Endothelial cell of umbilical vein (primary cell): ENCODE measurements around the gene NUP62CL. TPM values are rescaled to one million over a fixed set of nuclear protein-coding genes. Genes with fewer than 3 reads are reported as not detected.

Experiments used
- BruUV-seq: library from RNA; stranded (reverse); fragments of 400-500 nt; replicated peaks from 2 replicates; lab custom pipeline; 2021; lab: Mats Ljungman, UMichigan
- CTCF ChIA-PET: fragments of 300-600, 350-600 bp; sonication (Branson Sonifier 250); formaldehyde crosslinking; loops from one replicate; lab custom pipeline; 2021; ENCODE audit warnings: antibody characterized with exemption, inconsistent platforms; lab: Charles Lee
- POLR2A ChIA-PET: fragments of 300-600, 350-600 bp; sonication (Branson Sonifier 250); formaldehyde crosslinking; loops from one replicate; lab custom pipeline; 2021; ENCODE audit warnings: antibody characterized with exemption, inconsistent platforms; lab: Charles Lee
- DNase-seq: peaks from one replicate; pipeline ENCODE4 v3.0.0-alpha.2; 2011; ENCODE audit warnings: low read depth, low spot score
- FAIRE-seq: peaks from 2 replicates; lab custom pipeline; 2011; peaks lifted over from hg19 to GRCh38; lab: Jason Lieb, UNC
- H2AFZ ChIP-seq: 2 replicates; pipeline ENCODE4 v1.6.0; 2012; ENCODE audit warnings: low read depth, low read length, control low read depth, inconsistent platforms
- H3K27ac ChIP-seq: 2 replicates; pipeline ENCODE4 v1.5.1; 2011; ENCODE audit warnings: low read depth, mild to moderate bottlenecking, control low read depth, low read length, moderate library complexity; ENCODE audit not compliant: insufficient read depth
- H3K27me3 ChIP-seq, 2 experiments: 2 replicates each; pipeline versions ENCODE4 v1.6.0 to v1.6.1; 2011; ENCODE audit warnings: low read length in 2 of 2, mixed read lengths in 1 of 2; ENCODE audit not compliant: control insufficient read depth in 2 of 2, insufficient read depth in 2 of 2
- H3K36me3 ChIP-seq, 2 experiments: 2 replicates in 1 of 2; 3 replicates in 1 of 2; pipeline ENCODE4 v1.5.1; 2011; ENCODE audit warnings: low read length in 2 of 2, mild to moderate bottlenecking in 1 of 2, moderate library complexity in 1 of 2; ENCODE audit not compliant: control insufficient read depth in 2 of 2, insufficient read depth in 2 of 2; ENCODE audit errors: extremely low read depth in 1 of 2
- H3K4me1 ChIP-seq: 3 replicates; pipeline ENCODE4 v1.5.1; 2011; ENCODE audit warnings: mild to moderate bottlenecking, low read length; ENCODE audit not compliant: control insufficient read depth, insufficient read depth; ENCODE audit errors: extremely low read depth
- H3K4me2 ChIP-seq: 2 replicates; pipeline ENCODE4 v1.6.1; 2011; ENCODE audit warnings: low read length, control low read depth, mixed read lengths; ENCODE audit not compliant: insufficient read depth
- H3K4me3 ChIP-seq, 3 experiments: fragments of 200-600 bp in 1 of 3; sonication (generic), shearing (Covaris generic) in 1 of 3; replicated peaks in 1 of 3; 2 replicates each; pipeline ENCODE4 v1.5.1; 2011 to 2016; ENCODE audit warnings: control low read depth in 3 of 3, low read length in 3 of 3, mild to moderate bottlenecking in 2 of 3, inconsistent platforms in 1 of 3, low read depth in 1 of 3, moderate library complexity in 1 of 3; ENCODE audit not compliant: insufficient read depth in 1 of 3
- H3K79me2 ChIP-seq: 2 replicates; pipeline ENCODE4 v1.6.0; 2012; ENCODE audit warnings: low read length, inconsistent platforms; ENCODE audit not compliant: control insufficient read depth, insufficient read depth
- H3K9ac ChIP-seq: replicated peaks from 2 replicates; pipeline ENCODE3; 2011; ENCODE audit warnings: low read length, control low read depth; ENCODE audit not compliant: insufficient read depth; ENCODE audit errors: extremely low read depth
- H3K9me1 ChIP-seq: replicated peaks from 3 replicates; pipeline ENCODE4 v1.6.0; 2011; ENCODE audit warnings: mild to moderate bottlenecking, low read length; ENCODE audit not compliant: control insufficient read depth, insufficient read depth; ENCODE audit errors: extremely low read depth
- H3K9me3 ChIP-seq: replicated peaks from 2 replicates; pipeline ENCODE4 v1.5.1; 2012; ENCODE audit warnings: low read length, inconsistent platforms; ENCODE audit not compliant: control insufficient read depth, insufficient read depth
- H4K20me1 ChIP-seq: replicated peaks from 2 replicates; pipeline ENCODE3; 2011; ENCODE audit warnings: mild to moderate bottlenecking, low read length; ENCODE audit not compliant: control insufficient read depth, insufficient read depth; ENCODE audit errors: extremely low read depth
- CTCF ChIP-seq, 2 donors: IDR thresholded peaks; 1 replicate in 1 of 2; 2 replicates in 1 of 2; pipeline ENCODE4 v1.5.1; 2011; ENCODE audit warnings: low read length in 2 of 2, mild to moderate bottlenecking in 2 of 2, moderate library complexity in 2 of 2, control low read depth in 1 of 2, inconsistent platforms in 1 of 2, low read depth in 1 of 2; ENCODE audit not compliant: insufficient read depth in 1 of 2; ENCODE audit errors: extremely low read depth in 1 of 2
- EZH2 ChIP-seq: IDR thresholded peaks from 2 replicates; pipeline ENCODE4 v1.6.1; 2012; ENCODE audit warnings: borderline replicate concordance, low read depth, mild to moderate bottlenecking, moderate library complexity, low read length, inconsistent platforms; ENCODE audit not compliant: severe bottlenecking
- FOS ChIP-seq: IDR thresholded peaks from 2 replicates; pipeline ENCODE4 v1.6.1; 2011; ENCODE audit warnings: mild to moderate bottlenecking, low read length, moderate library complexity, borderline replicate concordance; ENCODE audit not compliant: insufficient read depth
- GATA2 ChIP-seq: IDR thresholded peaks from 2 replicates; pipeline ENCODE4 v1.7.0; 2011; ENCODE audit warnings: low read depth, mild to moderate bottlenecking, moderate library complexity, mixed read lengths, low read length; ENCODE audit not compliant: insufficient read length, insufficient read depth
- JUN ChIP-seq: IDR thresholded peaks from 2 replicates; pipeline ENCODE4 v1.6.1; 2011; ENCODE audit warnings: borderline replicate concordance, low read depth; ENCODE audit not compliant: insufficient read length, insufficient read depth
- MYC ChIP-seq: IDR thresholded peaks from one replicate; pipeline ENCODE4 v1.6.1; 2011; ENCODE audit warnings: mild to moderate bottlenecking, low read depth, low read length
- POLR2A ChIP-seq: IDR thresholded peaks from 2 replicates; pipeline ENCODE4 v1.6.1; 2012; ENCODE audit warnings: low read depth, mild to moderate bottlenecking, control low read depth, low read length
- POLR2AphosphoS5 ChIP-seq: IDR thresholded peaks from 2 replicates; pipeline ENCODE4 v1.6.1; 2012; ENCODE audit warnings: low read depth, mild to moderate bottlenecking, control low read depth, low read length, moderate library complexity; ENCODE audit not compliant: insufficient read depth
- dilution Hi-C: fragments of 300-500 bp; cut with MboI; formaldehyde crosslinking; loops from one replicate; pipeline ENCODE4 v1.15.0; 2019; ENCODE audit warnings: low sequenced_read_pairs; ENCODE audit not compliant: extremely low pct_ligation_motif_present
- intact Hi-C: fragments of 100-400 bp; cut with micrococcal nuclease; formaldehyde crosslinking; loops from one replicate; pipeline ENCODE4 v1.10.0; 2022
- polyA plus RNA-seq, 4 experiments: library from polyadenylated mRNA; depleted of rRNA in 3 of 4; stranded (reverse) in 3 of 4; unstranded in 1 of 4; fragments of >200 nt; gene quantifications; 2 replicates each; pipeline versions ENCODE4 v1.2.1 to v1.2.3, GENCODE V29; 2011 to 2012; ENCODE audit warnings: missing spikeins in 1 of 4
- total RNA-seq: library from RNA; stranded (reverse); gene quantifications from 2 replicates; pipeline ENCODE4 v1.2.3, GENCODE V29; 2021
- TF ChIP-seq, protein P1 (sequence below): IDR thresholded peaks from 2 replicates; pipeline ENCODE4 v1.6.1; 2011; ENCODE audit not compliant: insufficient read depth, insufficient read length

Gene NUP62CL
- total and polyA plus RNA-seq, 2 donors (not counting 3 experiments of a cell fraction or from before 2014, with no cell fraction given) = not detected

- Histone ChIP-seq H3K27ac (no peak overlapping the region), H4K20me1 (no peaks in the 10 kb centered on the region), H3K9ac (no peak overlapping the region), H3K27me3 (no peaks in the 10 kb centered on the region), H2AFZ (no peak overlapping the region), H3K79me2 (no peaks in the 10 kb centered on the region), H3K4me1 (no peaks in the 10 kb centered on the region), H3K4me2 (no peak overlapping the region), H3K9me3 (no peaks in the 10 kb centered on the region), H3K36me3 (no peaks in the 10 kb centered on the region), H3K4me3 (no peak overlapping the region), H3K9me1 (no peaks in the 10 kb centered on the region)
- no peak for TF ChIP-seq MYC
- TF ChIP-seq GATA2 = no peak
- no peak for TF ChIP-seq EZH2
- no peak for TF ChIP-seq POLR2AphosphoS5
- no peak for TF ChIP-seq POLR2A
- TF ChIP-seq, protein P1, sequence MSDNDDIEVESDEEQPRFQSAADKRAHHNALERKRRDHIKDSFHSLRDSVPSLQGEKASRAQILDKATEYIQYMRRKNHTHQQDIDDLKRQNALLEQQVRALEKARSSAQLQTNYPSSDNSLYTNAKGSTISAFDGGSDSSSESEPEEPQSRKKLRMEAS = no peak
- no peak for TF ChIP-seq CTCF (IDR thresholded peaks at IDR 0.05; ENCODE audit: extremely low read depth in 1 of 2, insufficient read depth in 1 of 2, low read depth in 1 of 2, low read length in 2 of 2)
- no peak for TF ChIP-seq FOS
- no peak for TF ChIP-seq JUN
- FAIRE-seq = no peak
- no peak for DNase-seq
- dilution Hi-C loops = no loop called here
- intact Hi-C loops = no loop called here
- ChIA-PET CTCF (no interaction called here), POLR2A (no interaction called here)
- no TSS peak for BruUV-seq
These were observed 22.2 kb upstream of the NUP62CL start for GRCh38 chrX:107228486-107228819.
